Fibroblast of peridontal ligament (primary cell): ENCODE measurements around the gene LSM12.

Experiments used
- DNase-seq: peaks from one replicate; pipeline ENCODE4 v3.0.0-alpha.2; 2010; ENCODE audit errors: extremely low read depth

LSM12 gene

GRCh38 chr17:43987131-43988021 lies 79.1 kb downstream of the LSM12 start:
- DNase-seq, result no peak

- no peak for DNase-seq
Observed at GRCh38 chr17:43986225-43986981, 80.1 kb downstream of the LSM12 start.

GRCh38 chr17:43984521-43984920 lies 82.0 kb downstream of the LSM12 start:
- DNase-seq, result no peak
